ENCODE data around the gene EPS15. TPM values are rescaled to one million over a fixed set of nuclear protein-coding genes. Genes with fewer than 3 reads are reported as not detected.

The EPS15 gene
- total and polyA plus RNA-seq, 2 of the 8 experiments (the other 6 are each of a cell fraction or from before 2014, with no cell fraction given), result 15.9 to 57.2 TPM

- no peak for TF ChIP-seq CBX5 (IDR thresholded peaks at IDR 0.05; ENCODE audit: low read depth, low read length)
Measured at GRCh38 chr1:51330331-51331201, 188.5 kb downstream of the EPS15 start, which contains the start of gene TTC39A (continued).

All from H1 (cell line).